Lower leg skin (tissue), 3 donors: ENCODE data around the gene CWC22.

Source experiments
- CTCF ChIP-seq, 3 donors: fragments of 450-650 bp; IDR thresholded peaks; one replicate each; pipeline ENCODE4 v1.5.1; 2016; ENCODE audit warnings: antibody characterized with exemption in 3 of 3, mild to moderate bottlenecking in 3 of 3, moderate library complexity in 2 of 3
- POLR2A ChIP-seq, 2 donors: fragments of 450-650 bp; IDR thresholded peaks; one replicate each; pipeline ENCODE4 v1.6.1; 2016 to 2017; ENCODE audit warnings: antibody characterized with exemption in 2 of 2, mild to moderate bottlenecking in 1 of 2, moderate library complexity in 1 of 2

DNA sequence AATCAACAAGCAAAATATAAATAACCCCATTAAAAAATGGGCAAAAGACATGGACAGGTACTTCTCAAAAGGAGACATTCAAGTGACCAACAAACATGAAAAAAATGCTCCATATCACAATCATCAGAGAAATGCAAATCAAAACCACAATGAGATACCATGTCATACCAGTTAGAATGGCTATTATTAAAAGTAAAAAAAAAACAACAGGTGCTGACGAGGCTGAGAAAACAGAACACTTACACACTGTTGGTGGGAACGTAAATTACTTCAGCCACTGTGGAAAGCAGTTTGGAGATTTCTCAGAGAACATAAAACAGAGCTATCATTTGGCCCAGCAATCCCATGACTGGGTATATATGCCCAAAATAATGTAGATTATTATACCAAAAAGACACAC, 69.1 kb downstream of the CWC22 start:
- TF ChIP-seq POLR2A (IDR thresholded peaks at IDR 0.05) (no peak), CTCF (IDR thresholded peaks at IDR 0.05) (no peak)
